GM12878 (cell line): ENCODE data around the gene KRTAP9-9. TPM values are rescaled to one million over a fixed set of nuclear protein-coding genes. Genes with fewer than 3 reads are reported as not detected.

ENCODE experiments used
- ATAC-seq: fragments of 200-7000 bp; cut with Tn5 transposase; 3 replicates; pipeline ENCODE4 v1.9.1; 2020; ENCODE audit warnings: mild to moderate bottlenecking, moderate library complexity
- BruUV-seq: library from RNA; stranded (reverse); fragments of 400-500 nt; replicated peaks from 2 replicates; lab custom pipeline; 2021; lab: Mats Ljungman, UMichigan
- CTCF ChIA-PET: fragments of 300-600 bp; sonication (Branson Sonifier 250); formaldehyde crosslinking; extraction: SDS; loops from one replicate; lab custom pipeline; 2021; ENCODE audit warnings: inconsistent platforms; lab: Yijun Ruan, JAX
- POLR2A ChIA-PET: fragments of 350-600 bp; formaldehyde crosslinking; extraction: SDS; loops from one replicate; lab custom pipeline; 2021; ENCODE audit warnings: inconsistent platforms; lab: Charles Lee
- RAD21 ChIA-PET: fragments of 300-600 bp; sonication (Branson Sonifier 250); formaldehyde crosslinking; loops from one replicate; lab custom pipeline; 2023; ENCODE audit warnings: antibody characterized with exemption; ENCODE audit not compliant: unreplicated experiment; lab: Charles Lee
- SMC1A ChIA-PET: fragments of 300-600 bp; sonication (Branson Sonifier 250); formaldehyde crosslinking; loops from one replicate; lab custom pipeline; 2023; ENCODE audit not compliant: unreplicated experiment, uncharacterized antibody; lab: Charles Lee
- DNase-seq: peaks from one replicate; pipeline ENCODE4 v3.0.0-alpha.2; 2011; ENCODE audit warnings: low read depth, low spot score
- FAIRE-seq: peaks from 3 replicates; lab custom pipeline; 2011; peaks lifted over from hg19 to GRCh38; lab: Jason Lieb, UNC
- H2AFZ ChIP-seq: 2 replicates; pipeline ENCODE4 v1.6.0; 2011; ENCODE audit warnings: low read depth, low read length, control low read depth; ENCODE audit not compliant: control insufficient read depth
- H3K27ac ChIP-seq: 2 replicates; pipeline ENCODE4 v1.5.1; 2011; ENCODE audit warnings: control low read depth; ENCODE audit not compliant: control insufficient read depth, insufficient read depth
- H3K27me3 ChIP-seq, 2 experiments: replicated peaks in 1 of 2; 2 replicates each; pipeline versions ENCODE4 v1.6.0 to v1.6.1; 2011; ENCODE audit warnings: low read length in 1 of 2; ENCODE audit not compliant: control insufficient read depth in 2 of 2, insufficient read depth in 2 of 2
- H3K36me3 ChIP-seq, 2 experiments: 2 replicates each; pipeline ENCODE4 v1.5.1; 2011; ENCODE audit warnings: low read length in 1 of 2; ENCODE audit not compliant: control insufficient read depth in 2 of 2, insufficient read depth in 2 of 2
- H3K4me1 ChIP-seq: 2 replicates; pipeline ENCODE4 v1.6.1; 2011; ENCODE audit warnings: mild to moderate bottlenecking, low read length, moderate library complexity, mixed read lengths; ENCODE audit not compliant: control insufficient read depth, insufficient read depth
- H3K4me2 ChIP-seq: 2 replicates; pipeline ENCODE4 v1.6.0; 2011; ENCODE audit warnings: control low read depth; ENCODE audit not compliant: control insufficient read depth, insufficient read depth
- H3K4me3 ChIP-seq: fragments of 200-600 bp; sonication (generic); 2 replicates; pipeline ENCODE4 v1.5.1; 2016
- H3K79me2 ChIP-seq: 2 replicates; pipeline ENCODE4 v1.6.0; 2011; ENCODE audit warnings: low read length; ENCODE audit not compliant: control insufficient read depth, insufficient read depth
- H3K9ac ChIP-seq: 2 replicates; pipeline ENCODE4 v1.8.0; 2011; ENCODE audit warnings: low read length, control low read depth, mixed read lengths; ENCODE audit not compliant: control insufficient read depth, insufficient read depth
- H3K9me3 ChIP-seq: replicated peaks from 3 replicates; pipeline ENCODE4 v1.5.1; 2011; ENCODE audit warnings: mild to moderate bottlenecking, low read length; ENCODE audit not compliant: control insufficient read depth, insufficient read depth
- H4K20me1 ChIP-seq: 2 replicates; pipeline ENCODE4 v1.6.0; 2011; ENCODE audit not compliant: control insufficient read depth, insufficient read depth
- CBX5 ChIP-seq: sonication (generic); IDR thresholded peaks from 2 replicates; pipeline ENCODE4 v1.6.1; 2016; ENCODE audit warnings: low read depth, moderate library complexity, mild to moderate bottlenecking, inconsistent platforms
- MAX ChIP-seq: IDR thresholded peaks from 2 replicates; pipeline ENCODE4 v1.6.1; 2012; ENCODE audit warnings: low read depth, low read length, improper control_type of control experiment
- MTA3 ChIP-seq: IDR thresholded peaks from 2 replicates; pipeline ENCODE4 v1.6.1; 2012; ENCODE audit warnings: low read length, inconsistent platforms, borderline replicate concordance
- RCOR1 ChIP-seq: conservative IDR thresholded peaks from 2 replicates; pipeline ENCODE4 v1.6.1; 2012; ENCODE audit warnings: low read depth, low read length, improper control_type of control experiment
- RFX5 ChIP-seq: IDR thresholded peaks from 2 replicates; pipeline ENCODE4 v1.6.1; 2011; ENCODE audit warnings: low read depth, low read length, improper control_type of control experiment
- SREBF1 ChIP-seq: IDR thresholded peaks from 2 replicates; pipeline ENCODE4 v1.6.1; 2012; ENCODE audit warnings: mild to moderate bottlenecking, low read length
- TARDBP ChIP-seq: IDR thresholded peaks from 2 replicates; pipeline ENCODE4 v1.6.1; 2016; ENCODE audit warnings: borderline replicate concordance
- ZBTB40 ChIP-seq: fragments of 450-650 bp; IDR thresholded peaks from 2 replicates; pipeline ENCODE4 v1.6.1; 2016; ENCODE audit warnings: mild to moderate bottlenecking, moderate library complexity, borderline replicate concordance
- in situ Hi-C: fragments of 300-500 bp; cut with MboI; formaldehyde crosslinking; loops from 9 replicates; pipeline ENCODE4 v1.14.3; 2018; ENCODE audit warnings: mixed read lengths
- intact Hi-C: fragments of 100-400 bp; cut with micrococcal nuclease; formaldehyde crosslinking; loops from one replicate; pipeline ENCODE4 v1.14.2; 2022; ENCODE audit not compliant: unreplicated experiment
- polyA plus RNA-seq, 11 experiments: library from polyadenylated mRNA; depleted of rRNA in 4 of 11; unstranded in 6 of 11; stranded (reverse) in 5 of 11; fragments of >200 nt; fragmentation: Nextera tagmentation in 4 of 11; fragmentation: Illumina TruSeq in 1 of 11; extraction: Ambion mirVana in 4 of 11; extraction: Trizol in 1 of 11; gene quantifications; 1 replicate in 1 of 11; 2 replicates in 10 of 11; pipeline versions ENCODE4 v1.2.1 to v1.2.3, GENCODE V29; 2011 to 2016; ENCODE audit warnings: inconsistent platforms in 2 of 11, missing spikeins in 2 of 11, low read depth in 1 of 11
- total RNA-seq, 4 experiments: library from RNA; depleted of rRNA in 3 of 4; stranded (reverse); fragments of >200 nt in 3 of 4; fragmentation: Illumina TruSeq in 1 of 4; extraction: Trizol in 1 of 4; gene quantifications; 2 replicates each; pipeline versions ENCODE4 v1.2.1 to v1.2.3, GENCODE V29; 2013 to 2021

The KRTAP9-9 gene
- total and polyA plus RNA-seq, 10 of the 15 experiments (the other 5 are each of a cell fraction or from before 2014, with no cell fraction given): not detected

- DNase-seq (no peak), ATAC-seq (no peak), FAIRE-seq (no peak)
- no peaks in the 10 kb centered on the region for H3K4me1 ChIP-seq
- H3K36me3 ChIP-seq: no peaks in the 10 kb centered on the region
- H2AFZ ChIP-seq: no peak overlapping the region
- TF ChIP-seq TARDBP (no peak), ZBTB40 (no peak), SREBF1 (no peak), RCOR1 (no peak), CBX5 (no peak), MAX (no peak), MTA3 (no peak), RFX5 (no peak)
- H3K4me3 ChIP-seq: no peak overlapping the region
- H3K27me3 ChIP-seq: peaks cover 0 to 3% of the 10 kb centered on the region in 2 experiments; a peak in 1 of 4 replicates
- H3K4me2 ChIP-seq: no peak overlapping the region
- ChIA-PET RAD21 (no interaction called here), CTCF (no interaction called here), POLR2A (no interaction called here), SMC1A (interaction anchor here (0.9 kb wide), 1 partner anchor 40 kb away, joined by 3 read pairs; the partner anchor contains the start of gene KRTAP9-1)
- H3K27ac ChIP-seq: no peak overlapping the region
- H3K79me2 ChIP-seq: no peaks in the 10 kb centered on the region
- in situ Hi-C loops: no loop called here
- no peaks in the 10 kb centered on the region for H4K20me1 ChIP-seq
- intact Hi-C loops: no loop called here
- no TSS peak for BruUV-seq
- no peak overlapping the region for H3K9ac ChIP-seq
- H3K9me3 ChIP-seq: no peaks in the 10 kb centered on the region
Observed at GRCh38 chr17:41230094-41230493, 25.1 kb upstream of the KRTAP9-9 start.
